ENCODE results near the gene SPOCK1. TPM values are rescaled to one million over a fixed set of nuclear protein-coding genes. Genes with fewer than 3 reads are reported as not detected.

Gene SPOCK1
- total and polyA plus RNA-seq, 2 of the 4 experiments (the other 2 are of a cell fraction), result 5.0 to 20.3 TPM

GRCh38 chr5:137315534-137316345, 183.4 kb downstream of the SPOCK1 start:
- H3K23ac ChIP-seq (ENCODE audit: low read depth, low read length), result no peak overlapping the region
- H3K9me3 ChIP-seq (ENCODE audit: control insufficient read depth, insufficient read depth, low read length), result no peaks in the 10 kb centered on the region
- no peak overlapping the region for H2AK5ac ChIP-seq (ENCODE audit: low read depth, low read length)
- no peak overlapping the region for H4K91ac ChIP-seq (ENCODE audit: insufficient read depth, low read depth, low read length)
- dilution Hi-C loops (cut with HindIII; ENCODE audit: low sequenced_read_pairs, unreplicated experiment), result no loop called here
- no peak overlapping the region for H3K27ac ChIP-seq (ENCODE audit: insufficient read depth, low read length)
- no peak overlapping the region for H3K4me2 ChIP-seq (ENCODE audit: low read depth, low read length)
- ChIA-PET POLR2A (ENCODE audit: unreplicated experiment) (no interaction called here), CTCF (interaction anchor here (0.6 to 1.1 kb wide), 3 partner anchors 183 to 263 kb away, joined by 3 to 5 read pairs (median 3); partner anchors contain the start of gene SPOCK1)
- TF ChIP-seq MXI1 (IDR thresholded peaks at IDR 0.05; ENCODE audit: borderline replicate concordance, low read depth, low read length) (no peak), CEBPB (IDR thresholded peaks at IDR 0.05; ENCODE audit: low read depth, low read length) (no peak), RAD21 (IDR thresholded peaks at IDR 0.05; ENCODE audit: low read length) (no peak), POLR2A (IDR thresholded peaks at IDR 0.05; ENCODE audit: low read depth, low read length) (no peak), RCOR1 (IDR thresholded peaks at IDR 0.05; ENCODE audit: insufficient replicate concordance, low read length) (no peak), CTCF (conservative IDR thresholded peaks at IDR 0.05; ENCODE audit: low read depth, low read length) (no peak), RFX5 (IDR thresholded peaks at IDR 0.05; ENCODE audit: low read depth, low read length) (no peak), MAZ (IDR thresholded peaks at IDR 0.05; ENCODE audit: borderline replicate concordance, low read depth, low read length) (no peak), CHD1 (IDR thresholded peaks at IDR 0.05; ENCODE audit: low read depth, low read length) (no peak), NFE2L2 (IDR thresholded peaks at IDR 0.05; ENCODE audit: low read depth, low read length) (no peak), FOS (IDR thresholded peaks at IDR 0.05; ENCODE audit: low read depth, low read length) (no peak), ELK1 (IDR thresholded peaks at IDR 0.05; ENCODE audit: borderline replicate concordance, low read depth, low read length) (no peak), MAFK (IDR thresholded peaks at IDR 0.05; ENCODE audit: low read depth, low read length) (no peak)
- TF ChIP-seq, protein P1, sequence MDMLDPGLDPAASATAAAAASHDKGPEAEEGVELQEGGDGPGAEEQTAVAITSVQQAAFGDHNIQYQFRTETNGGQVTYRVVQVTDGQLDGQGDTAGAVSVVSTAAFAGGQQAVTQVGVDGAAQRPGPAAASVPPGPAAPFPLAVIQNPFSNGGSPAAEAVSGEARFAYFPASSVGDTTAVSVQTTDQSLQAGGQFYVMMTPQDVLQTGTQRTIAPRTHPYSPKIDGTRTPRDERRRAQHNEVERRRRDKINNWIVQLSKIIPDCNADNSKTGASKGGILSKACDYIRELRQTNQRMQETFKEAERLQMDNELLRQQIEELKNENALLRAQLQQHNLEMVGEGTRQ (IDR thresholded peaks at IDR 0.05; ENCODE audit: low read depth, low read length), result no peak
- DNase-seq (no peak), ATAC-seq (ENCODE audit: low read depth) (no peak)
- H3K27me3 ChIP-seq (ENCODE audit: control insufficient read depth, insufficient read depth, low read length), result peaks cover 11% of the 10 kb centered on the region
- no peak overlapping the region for H2AK9ac ChIP-seq (replicated peaks; ENCODE audit: low read depth, low read length, poor library complexity)
- H2BK120ac ChIP-seq (ENCODE audit: low read depth, low read length), result no peak overlapping the region
- H3K36me3 ChIP-seq (ENCODE audit: control insufficient read depth, insufficient read depth, low read length), result no peaks in the 10 kb centered on the region
- BruUV-seq (replicated peaks), result no TSS peak
- no peak overlapping the region for H3K18ac ChIP-seq (ENCODE audit: low read depth, low read length)
- H3K4ac ChIP-seq (ENCODE audit: low read depth, low read length), result no peak overlapping the region; the same call in 1 of the 2 replicates
- no peak overlapping the region for H4K5ac ChIP-seq (ENCODE audit: low read depth, low read length)
- no peak overlapping the region for H2BK15ac ChIP-seq (ENCODE audit: low read depth, low read length)
- no peak overlapping the region for H3K56ac ChIP-seq (ENCODE audit: extremely low read depth, insufficient read depth, low read length)
- no peak overlapping the region for H3K4me3 ChIP-seq (ENCODE audit: insufficient read depth, low read depth, low read length)
- H4K20me1 ChIP-seq (ENCODE audit: insufficient read depth, low read length), result no peaks in the 10 kb centered on the region
- no peak overlapping the region for H2BK20ac ChIP-seq (ENCODE audit: low read depth, low read length)
- H2AFZ ChIP-seq (replicated peaks; ENCODE audit: low read length, poor library complexity), result no peak overlapping the region
- intact Hi-C loops (cut with micrococcal nuclease), result no loop called here
- WGBS, 2 experiments (ENCODE audit: extremely low coverage in 2 of 2, insufficient read length in 1 of 2), result 60% methylated on average over 1 of the region's 8 CpGs; no CpG with 5 or more reads in 1 of the 2 experiments
- peaks cover 2% of the 10 kb centered on the region for H3K4me1 ChIP-seq (ENCODE audit: control insufficient read depth, insufficient read depth, low read length)
- H3K9me1 ChIP-seq (ENCODE audit: insufficient read depth, low read length), result peaks cover 2% of the 10 kb centered on the region; the same call in 1 of the 2 replicates
- H2BK5ac ChIP-seq (ENCODE audit: low read depth, low read length, poor library complexity, severe bottlenecking), result no peak overlapping the region
- H3K14ac ChIP-seq (replicated peaks; ENCODE audit: low read depth, low read length), result no peak overlapping the region
- in situ Hi-C loops (cut with MboI; ENCODE audit: low sequenced_read_pairs), result loop anchor here (25.0 kb wide), 1 partner anchor 422 kb away; the partner anchor contains the start of gene KLHL3
- H4K8ac ChIP-seq (ENCODE audit: low read depth in 2 of 2, low read length in 2 of 2), result no peak overlapping the region
- H3K79me1 ChIP-seq (ENCODE audit: low read depth in 1 of 2, low read length in 2 of 2), result no peaks in the 10 kb centered on the region
- H3K9ac ChIP-seq (ENCODE audit: low read depth, low read length), result no peak overlapping the region

All from IMR-90 (cell line).